Right hindlimb (tissue), 1 donor: ENCODE measurements around the gene CFAP45.
"Not testable (repeated sequence)": the region's sequence is repeated elsewhere in the genome, so short reads cannot be mapped to it uniquely, and the experiment has no call there.

Source experiments
- DNase-seq: peaks from one replicate; pipeline ENCODE4 v3.0.0-alpha.2; 2018

Gene CFAP45

DNA sequence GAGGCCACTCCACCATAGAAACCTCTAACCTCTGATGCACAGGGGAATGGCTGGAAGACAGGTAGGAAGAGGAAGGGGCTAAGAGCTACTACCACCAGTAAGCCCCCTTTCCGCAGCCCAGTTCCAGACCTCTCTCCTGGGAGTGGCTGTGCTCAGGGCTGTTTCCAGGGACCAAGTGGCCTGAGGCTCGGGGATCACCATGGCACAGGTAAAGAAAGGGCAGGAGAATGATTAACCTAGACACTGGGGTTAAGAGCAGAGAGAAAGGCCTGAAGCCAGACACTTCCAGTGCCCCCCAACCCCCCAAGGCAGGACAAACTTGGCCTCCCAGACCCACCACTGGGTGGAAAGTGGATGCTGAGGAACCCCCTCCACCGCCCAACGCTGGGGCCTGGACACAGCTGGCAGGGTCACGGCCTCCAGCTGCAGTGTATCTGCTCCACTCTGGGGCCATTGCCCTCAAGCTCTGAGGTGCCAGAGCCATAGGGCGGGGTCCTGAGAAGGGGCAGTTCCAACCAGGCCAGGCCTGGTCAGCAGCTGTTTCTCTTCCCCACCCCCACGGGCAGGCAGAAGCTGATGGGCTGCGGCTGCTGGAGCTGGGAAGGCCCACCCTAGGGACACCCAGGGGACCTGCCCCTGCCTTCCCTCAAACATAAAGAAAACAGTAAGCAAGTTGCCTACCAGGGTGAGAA, 22.7 kb upstream of the CFAP45 start:
- DNase-seq = peak; percentile 88

DNA sequence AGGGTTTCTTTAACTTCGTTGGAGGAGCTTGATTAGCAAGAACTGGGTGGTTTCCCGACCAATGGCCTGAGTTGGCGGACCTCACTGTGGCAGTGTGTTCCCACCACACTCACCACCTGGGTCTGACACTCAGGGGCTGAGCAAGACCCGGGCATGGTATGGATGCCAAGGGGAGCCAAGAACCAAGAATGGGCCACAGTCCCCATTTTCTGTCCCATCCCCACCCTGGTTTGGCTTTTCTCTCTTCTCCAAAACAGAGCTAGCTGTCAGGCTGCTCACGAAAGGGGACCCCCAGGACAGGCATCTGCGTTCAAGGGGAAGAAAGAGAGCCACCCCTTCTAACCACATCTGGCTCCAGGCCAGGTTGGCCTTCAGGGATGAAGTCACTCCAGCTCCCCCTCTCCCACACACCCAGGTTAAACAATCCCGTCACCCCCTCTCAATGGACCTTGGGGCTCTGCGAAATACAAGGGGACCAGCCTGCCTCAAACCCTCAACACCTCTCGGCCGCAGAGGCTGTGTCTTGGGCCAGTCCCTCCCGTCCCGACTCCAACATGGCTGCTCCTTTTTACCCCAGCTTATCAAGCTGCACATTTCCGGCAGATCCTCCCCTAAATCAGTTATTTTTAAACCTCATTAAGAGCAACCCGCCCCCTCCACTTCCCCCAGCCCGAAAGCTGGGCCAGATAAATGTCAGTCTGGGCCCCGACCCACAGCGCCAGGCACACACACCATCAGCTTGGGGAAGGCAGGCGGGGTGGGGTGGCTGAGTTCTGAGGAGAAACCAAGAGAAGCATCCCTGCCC, 21.9 kb upstream of the CFAP45 start:
- DNase-seq = no peak

DNA sequence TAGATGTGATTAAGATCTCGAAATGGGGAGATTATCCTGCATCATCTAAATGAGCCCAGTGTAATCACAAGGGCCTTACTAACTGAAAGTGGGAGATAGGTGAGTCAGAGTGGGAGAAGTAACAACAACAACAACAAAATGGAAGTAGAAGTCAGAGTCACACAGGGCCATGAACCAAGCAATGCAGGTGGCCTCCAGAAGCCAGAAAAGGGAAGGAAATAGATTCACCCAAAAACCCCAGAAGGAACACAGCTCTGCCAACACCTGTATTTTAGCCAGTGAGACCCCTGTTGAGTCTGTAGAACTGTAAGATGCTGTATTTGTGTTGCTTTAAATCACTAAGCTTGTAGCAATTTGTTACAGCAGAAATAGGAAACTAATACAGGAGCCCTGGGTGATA, 21.3 kb upstream of the CFAP45 start:
- no peak for DNase-seq

DNA sequence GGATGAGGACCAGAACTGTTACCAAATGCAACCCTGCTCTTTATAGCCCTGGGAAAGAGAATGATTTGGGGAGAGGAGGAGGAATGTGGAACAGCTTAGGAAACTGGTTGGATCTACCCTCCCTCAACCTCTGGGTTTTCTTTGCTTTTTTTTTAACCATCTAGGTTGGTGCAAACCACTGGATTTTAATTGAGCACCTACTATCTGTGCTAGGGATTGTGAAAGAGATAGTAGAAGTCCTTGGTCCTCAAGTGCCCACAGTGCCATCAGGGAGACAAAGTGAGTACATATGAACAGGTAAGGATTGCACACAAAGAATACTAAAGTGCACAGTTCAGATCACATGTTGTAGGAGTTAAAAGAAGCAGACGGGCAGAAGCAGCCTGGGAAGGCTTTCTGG, 20.7 kb upstream of the CFAP45 start:
- no peak for DNase-seq

DNA sequence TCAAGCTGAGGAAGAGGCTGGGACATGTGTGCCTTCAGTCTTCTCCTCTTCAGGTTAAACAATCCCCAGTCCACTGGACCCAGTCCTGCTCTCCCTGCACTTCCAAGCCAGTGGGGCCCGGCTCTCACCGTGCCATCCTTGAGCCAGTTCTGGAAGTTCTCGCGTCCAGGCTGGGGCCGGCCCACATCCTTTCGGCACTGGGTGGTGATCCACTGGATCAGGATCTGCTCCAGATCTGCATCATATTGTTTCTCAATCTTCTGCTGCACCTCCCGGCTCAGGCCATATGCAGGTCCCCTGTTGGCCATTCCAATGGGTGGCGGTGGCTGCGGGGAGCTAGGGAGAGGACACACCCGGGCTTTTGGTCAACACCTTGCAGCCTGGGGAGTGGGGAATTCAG, 20.2 kb upstream of the CFAP45 start:
- no peak for DNase-seq

DNA sequence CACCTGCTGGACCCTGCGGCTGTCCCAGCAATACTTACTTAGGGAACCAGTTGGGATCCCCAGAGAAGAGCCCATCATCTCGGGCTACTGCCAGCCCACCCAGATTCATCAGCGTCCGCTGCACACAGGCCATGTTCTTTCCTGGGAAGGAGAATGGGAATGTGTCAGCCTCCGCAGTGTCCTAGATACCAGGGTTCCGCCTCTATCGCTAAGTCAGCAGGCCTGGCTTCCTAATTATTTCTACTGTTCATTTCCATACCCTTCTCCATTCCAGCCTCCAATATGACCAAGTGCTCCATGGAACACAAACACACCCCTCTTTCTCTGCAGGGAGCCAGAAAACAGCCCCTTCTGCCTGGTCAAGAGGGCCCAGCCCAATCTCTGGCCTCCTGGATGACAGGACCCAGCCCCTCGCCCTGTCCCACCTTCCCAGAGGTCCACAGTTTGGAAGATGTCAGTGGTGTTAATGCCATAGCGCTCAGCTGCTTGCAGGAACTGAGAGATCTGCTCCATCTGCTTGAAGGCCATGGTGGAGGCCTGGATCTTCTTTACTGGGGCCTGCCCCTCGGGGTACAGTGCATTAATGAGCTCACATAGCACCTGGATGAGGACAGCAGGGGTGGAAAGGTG, 19.4 kb upstream of the CFAP45 start:
- DNase-seq = no peak

DNA sequence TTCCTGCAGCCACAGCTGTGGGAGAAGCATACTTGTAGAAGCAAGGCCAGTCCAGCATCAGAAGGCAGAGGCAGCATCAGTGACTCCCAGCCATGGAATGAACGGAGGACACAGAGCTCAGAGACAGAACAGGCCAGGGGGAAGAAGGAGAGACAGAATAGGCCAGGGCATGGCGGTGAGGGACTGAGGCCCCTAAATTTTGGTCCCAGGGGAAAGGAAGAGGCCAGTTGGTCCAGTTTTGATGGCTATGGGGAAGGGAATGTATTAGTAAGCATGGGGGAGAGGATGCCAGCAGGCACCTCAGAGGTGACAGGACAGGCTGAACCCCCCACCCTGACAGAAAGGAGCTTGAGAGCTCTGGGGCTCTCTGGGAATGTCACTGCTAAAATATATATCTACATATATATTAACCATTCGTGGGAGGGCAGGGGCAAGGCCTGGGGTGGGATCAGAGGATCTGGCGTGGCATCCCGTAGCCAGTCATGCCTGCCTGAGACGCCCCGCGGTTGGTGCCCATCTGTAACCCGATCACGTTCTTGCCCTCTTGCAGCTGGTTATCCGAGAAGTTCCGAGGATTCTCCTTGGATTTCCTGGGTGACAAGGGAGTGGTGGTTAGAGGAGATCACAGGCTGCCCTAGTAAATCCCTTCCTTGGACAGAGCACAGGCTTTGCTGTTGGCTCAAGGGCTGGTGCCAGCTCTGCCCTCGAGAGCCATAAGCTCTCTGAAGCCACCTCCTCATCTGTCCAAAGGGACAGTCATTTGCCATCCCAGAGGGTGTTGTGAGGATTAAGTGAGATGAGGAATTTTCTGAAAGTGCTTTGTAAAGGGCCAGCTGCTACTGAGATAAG, 18.6 kb upstream of the CFAP45 start:
- DNase-seq = no peak

DNA sequence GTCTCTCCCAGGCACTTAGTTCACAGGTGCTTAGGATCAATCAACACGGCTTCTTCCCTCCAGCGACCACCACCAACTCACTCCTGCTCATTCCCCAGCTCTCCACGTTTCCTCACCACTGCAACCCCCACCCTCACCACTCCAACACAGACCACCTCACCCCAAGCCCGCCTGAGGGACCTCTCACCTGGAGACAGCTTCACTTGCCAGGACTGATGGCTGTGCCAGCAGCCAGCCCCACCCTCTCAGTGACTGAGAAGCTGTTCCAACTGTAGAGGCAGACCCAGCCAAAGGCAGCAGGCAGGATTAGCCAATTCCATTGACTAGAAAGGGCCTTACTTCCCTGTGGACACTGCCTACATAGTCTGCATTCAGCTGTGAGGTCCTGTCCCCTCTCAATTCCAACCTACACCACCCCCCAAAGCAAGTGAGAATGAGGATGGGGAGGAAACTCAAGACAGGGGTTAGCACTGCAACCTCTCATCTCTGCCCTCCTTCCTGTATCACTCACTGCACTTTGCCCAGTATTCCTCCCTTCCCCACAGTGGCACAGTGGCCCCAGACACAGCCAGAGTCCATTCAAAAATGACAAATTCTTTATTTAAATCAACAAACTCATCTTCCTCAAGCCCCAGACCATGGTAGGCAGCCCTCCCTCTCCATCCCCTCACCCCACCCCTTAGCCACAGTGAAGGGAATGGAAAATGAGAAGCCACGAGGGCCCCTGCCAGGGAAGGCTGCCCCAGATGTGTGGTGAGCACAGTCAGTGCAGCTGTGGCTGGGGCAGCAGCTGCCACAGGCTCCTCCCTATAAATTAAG, 17.8 kb upstream of the CFAP45 start:
- DNase-seq = peak; percentile 78

DNA sequence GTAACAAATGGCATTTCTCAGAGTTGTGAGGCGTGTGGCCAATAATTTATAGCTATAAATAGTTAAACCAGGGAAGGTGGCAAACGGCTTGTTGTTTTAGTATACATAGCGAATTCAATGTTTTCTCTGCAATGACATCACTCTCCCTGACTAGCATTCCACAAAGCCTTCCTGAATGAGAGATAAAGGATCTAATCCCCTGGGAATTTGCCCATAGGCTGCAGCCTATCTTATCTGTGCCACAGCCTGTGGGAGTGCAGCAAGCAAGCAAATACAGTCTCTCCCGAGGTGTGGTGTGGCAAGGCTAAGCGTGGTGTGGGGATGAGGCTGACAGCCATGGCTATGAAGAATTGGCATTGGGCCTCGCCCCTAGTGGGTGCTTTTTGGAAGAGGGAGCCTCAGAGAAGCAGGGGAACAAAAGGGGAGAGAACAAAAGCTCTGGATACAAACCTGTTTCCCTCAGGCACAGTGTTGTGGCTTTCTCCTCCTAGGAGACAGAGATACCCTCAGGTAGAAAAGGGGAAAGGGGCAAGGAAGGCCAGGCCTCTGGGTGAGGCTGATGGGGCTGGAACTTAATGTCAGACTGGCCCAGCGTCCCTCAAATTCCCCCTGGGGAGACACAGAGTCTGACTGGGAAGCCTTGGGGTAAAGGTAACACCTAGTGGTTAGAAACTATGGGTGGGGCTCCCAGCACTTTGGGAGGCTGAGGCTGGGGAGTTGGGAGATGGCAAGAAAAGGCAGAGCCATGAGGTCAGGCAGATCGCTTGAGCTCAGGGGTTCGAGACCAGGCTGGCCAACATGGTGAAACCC, 16.5 kb upstream of the CFAP45 start:
- no peak for DNase-seq

DNA sequence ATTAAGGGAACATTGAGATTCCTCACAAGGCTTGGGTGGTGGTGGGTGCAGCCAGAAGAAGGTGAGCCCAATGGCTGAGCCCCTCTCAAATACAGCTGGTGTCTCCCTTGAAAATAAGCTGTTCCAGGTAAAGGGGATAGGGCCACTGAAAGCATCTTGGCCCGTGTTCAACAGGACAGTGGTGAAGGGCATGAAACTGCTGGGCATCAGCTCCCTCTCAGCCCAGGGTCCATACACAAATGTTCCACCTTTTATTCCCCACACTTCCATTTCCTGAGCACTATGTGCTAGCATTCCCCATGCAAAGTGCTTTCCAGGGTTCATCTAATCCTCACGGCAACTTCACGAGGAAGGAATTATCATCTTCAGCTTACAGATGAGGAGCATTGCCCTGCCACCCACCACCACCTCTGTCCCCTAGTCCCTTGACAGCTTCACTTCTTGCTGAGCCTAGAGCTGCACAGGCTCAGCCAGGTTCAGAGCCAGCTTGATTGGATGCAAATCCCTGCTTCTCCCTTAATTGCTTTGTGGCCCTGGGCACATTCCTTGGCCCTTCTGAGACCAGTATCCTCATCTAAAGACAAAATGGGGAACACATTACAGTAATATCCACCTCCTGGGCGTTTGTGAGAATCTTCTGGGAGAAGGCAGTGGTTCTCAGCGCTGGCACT, 15.7 kb upstream of the CFAP45 start:
- DNase-seq = no peak

DNA sequence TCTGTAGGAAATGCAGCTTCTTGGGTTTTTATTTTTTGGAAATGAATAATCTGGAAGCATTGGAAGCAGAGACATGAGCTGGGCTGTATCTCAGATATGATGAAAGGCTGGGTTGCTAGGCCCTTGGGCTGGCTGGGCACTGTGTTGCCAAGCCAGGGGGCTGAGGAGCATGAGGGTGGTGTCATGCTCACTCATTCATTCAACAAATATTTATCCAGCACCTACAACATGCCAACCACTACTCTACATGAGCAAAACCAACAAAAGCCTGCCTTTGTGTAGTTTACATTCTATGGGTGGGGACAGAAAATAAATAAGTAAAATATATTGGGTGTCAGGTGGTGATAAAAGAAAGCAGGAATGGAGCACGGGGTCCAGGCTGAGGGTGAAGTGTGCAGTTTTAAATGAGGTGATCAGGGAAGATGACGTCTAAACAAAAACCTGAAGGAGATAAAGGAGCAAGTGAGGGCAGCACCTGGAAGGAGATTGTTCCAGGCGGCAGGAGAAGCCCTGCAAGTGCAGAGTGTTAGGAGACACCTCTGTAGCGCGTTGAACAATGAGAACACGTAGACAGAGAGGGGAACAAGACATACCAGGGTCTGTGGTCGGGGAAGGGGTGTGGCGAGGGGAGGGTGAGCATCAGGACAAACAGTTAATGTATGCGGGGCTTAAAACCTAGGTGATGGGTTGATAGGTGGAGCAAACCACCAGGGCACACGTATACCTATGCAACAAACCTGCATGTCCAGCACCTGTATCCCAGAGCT, 14.5 kb upstream of the CFAP45 start:
- no peak for DNase-seq

DNA sequence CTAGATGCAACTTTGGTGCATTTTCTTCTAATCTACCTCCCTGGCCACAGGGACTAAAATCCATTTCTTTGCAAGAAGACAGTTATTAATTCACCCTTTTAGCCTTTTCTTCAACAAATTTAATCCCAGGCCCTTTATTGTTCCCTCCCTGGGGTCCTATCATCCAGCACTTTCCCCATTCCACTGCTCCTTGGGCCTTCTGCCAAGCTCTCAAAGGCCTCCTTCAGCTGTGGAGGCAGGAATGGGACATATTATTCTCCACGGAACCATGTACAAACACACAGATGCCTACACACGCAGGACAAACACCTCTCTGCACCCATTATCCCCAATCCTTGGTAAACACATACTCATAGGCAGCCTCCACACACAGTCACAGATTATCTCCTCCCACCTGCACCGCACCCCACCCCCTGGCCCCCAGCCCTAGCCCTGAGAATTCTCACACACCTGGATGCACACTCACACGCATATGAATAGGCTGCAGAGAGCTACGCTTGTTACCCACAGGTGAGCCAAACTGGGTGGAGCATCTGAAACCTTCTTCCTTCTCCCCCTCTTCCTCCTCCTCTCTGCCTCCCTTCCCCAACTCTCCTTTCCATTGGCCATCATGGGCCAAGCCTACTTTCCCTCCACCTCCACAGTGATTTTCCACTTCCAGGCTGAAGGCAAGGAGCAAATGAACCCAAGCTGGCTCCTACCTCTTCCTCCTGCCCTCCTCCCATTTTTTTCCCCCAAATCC, 13.7 kb upstream of the CFAP45 start:
- no peak for DNase-seq

DNA sequence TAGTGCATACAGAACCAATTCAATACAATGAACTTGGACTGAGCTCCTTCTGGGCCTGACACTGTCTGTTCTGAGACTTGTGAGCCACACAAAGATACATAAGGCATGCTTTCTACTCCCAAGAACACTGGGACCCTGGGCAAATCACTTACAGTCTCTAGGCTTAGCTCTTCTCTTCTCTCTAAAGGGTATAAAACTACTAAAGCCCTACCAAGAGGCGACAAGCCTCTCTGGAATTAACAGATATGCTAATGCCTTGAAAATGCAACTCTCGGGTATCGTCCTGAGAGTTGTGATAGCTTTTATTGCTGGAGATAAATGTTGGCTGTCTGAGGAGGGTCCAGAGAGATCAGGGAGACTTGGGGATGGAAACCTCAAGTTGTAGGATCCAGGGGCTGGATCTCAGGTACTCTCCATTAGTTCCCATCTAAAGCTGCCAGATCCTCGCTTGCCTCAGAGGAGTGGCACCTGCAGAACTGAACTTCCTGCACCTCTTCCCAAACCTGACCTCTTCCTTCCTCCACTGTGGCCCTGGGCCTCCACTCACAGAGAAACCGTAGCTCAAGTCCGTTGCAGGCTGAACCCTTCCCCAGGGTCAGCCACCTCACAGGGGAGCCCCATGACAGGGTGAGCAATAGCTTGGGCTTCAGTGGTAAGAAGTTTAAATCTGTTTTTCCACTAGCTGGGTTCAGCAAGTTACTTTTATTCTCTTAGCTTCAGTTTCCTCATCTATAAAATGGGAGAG, 11.5 kb upstream of the CFAP45 start:
- DNase-seq = no peak

DNA sequence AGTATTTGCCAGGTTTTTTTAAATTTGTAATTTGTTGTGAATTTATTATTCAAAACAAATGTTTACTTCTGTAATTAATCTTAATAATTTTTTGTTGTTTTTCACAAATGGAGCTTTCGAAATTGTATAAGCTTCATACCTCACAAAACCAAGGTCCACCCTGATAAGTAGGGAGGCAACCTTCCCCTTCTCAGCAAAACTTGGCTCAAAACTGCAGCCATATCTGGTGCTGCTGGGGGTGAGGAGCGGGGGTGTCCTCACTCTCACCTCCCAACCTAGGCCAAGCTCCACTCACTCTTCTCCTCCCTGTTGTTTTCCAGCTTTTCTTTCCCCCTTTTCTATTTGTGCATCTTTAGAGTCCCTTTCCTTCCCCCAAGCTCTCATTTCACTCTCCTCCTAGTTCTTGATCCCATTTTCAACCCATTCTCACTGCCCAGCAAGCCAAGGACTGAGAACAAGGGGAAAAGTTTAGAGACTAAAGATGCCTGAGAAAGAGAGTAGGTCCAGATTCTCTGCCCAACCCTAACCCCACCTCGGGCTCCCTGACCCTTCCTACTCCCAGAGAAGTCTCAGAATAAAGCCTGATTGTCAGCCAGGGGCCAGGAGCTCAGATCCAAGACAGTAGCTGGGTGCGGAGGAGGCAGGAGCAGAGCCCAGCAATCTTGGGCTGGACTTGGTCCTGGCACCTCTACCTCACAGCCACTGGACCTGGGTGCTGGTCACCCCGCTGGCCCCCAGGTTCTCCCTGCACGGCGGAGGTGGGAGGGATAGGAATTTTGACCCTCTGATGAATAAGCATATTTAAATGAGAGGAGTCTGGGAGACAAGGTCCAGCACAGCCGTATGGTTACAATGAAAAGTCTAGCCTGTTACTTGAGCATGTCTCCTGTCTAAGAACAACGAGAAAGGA, 8.3 kb upstream of the CFAP45 start:
- DNase-seq = no peak

DNA sequence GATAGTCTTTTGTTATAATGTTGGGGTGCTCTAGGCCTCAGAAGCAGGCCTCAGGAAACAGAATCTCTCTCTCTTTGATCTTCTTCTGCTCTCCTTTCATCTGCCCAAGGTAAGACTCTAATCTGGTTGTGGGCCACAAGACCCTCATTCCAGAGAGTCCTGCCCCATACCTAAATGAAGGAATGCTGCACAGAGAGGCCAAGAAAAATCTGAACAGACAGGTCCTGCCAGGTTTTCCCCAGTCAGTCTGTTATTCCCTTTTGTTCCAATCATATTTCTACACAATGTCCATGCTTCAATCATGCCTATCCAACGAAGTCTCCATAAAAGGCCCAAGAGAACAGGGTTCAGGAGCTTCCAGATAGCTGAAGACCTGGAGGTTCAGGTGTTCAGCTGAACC, 7.0 kb upstream of the CFAP45 start:
- no peak for DNase-seq

DNA sequence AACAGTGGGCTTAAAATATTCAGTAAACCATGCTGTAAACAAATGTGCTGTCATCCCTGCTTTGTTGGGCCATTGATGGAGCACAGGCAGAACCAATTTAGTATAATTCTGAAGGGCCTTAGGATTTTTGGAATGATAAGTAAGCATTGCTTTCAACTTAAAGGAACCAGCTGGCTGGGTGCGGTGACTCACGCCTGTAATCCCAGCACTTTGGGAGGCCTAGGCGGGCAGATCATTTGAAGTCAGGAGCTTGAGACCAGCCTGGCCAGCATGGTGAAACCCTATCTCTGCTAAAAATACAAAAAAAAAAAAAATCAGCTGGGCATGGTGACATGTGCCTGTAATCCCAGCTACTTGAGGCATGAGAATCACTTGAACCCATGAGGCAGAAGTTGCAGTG, 4.1 kb upstream of the CFAP45 start:
- DNase-seq = not testable (repeated sequence)

DNA sequence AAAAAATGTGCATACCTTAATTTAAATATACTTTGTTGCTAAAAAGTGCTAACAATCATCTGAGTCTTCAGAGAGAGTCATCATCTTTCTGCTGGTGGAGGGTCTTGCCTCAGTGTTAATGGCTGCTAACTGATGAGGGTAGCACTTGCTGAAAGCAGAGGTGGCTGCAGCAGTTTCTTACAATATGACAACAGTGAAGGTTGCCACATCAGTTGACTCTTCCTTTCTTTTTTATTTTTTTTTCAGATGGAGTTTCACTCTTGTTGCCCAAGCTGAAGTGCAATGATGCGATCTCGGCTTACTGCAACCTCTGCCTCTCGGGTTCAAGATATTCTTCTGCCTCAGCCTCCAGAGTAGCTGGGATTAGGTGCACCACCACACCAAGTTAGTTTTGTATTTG, 2.6 kb upstream of the CFAP45 start:
- DNase-seq = no peak
